HEK293 (cell line): ENCODE data around the gene AUH.

Source experiments
- CTCF ChIA-PET: fragments of 350-600 bp; formaldehyde crosslinking; extraction: SDS; loops from one replicate; lab custom pipeline; 2021; ENCODE audit warnings: antibody characterized with exemption; lab: Yijun Ruan, JAX
- POLR2A ChIA-PET: fragments of 300-600 bp; formaldehyde crosslinking; extraction: SDS; loops from one replicate; lab custom pipeline; 2020; ENCODE audit warnings: antibody characterized with exemption, inconsistent platforms; lab: Yijun Ruan, JAX
- H3K27ac ChIP-seq: fragments of 200-500 bp; sonication (Bioruptor generic); 2 replicates; pipeline ENCODE4 v1.5.1; 2014; ENCODE audit warnings: low read depth, low read length, control low read depth, inconsistent platforms; ENCODE audit errors: extremely low read depth
- H3K36me3 ChIP-seq, 2 experiments: fragments of 200-500 bp in 1 of 2; sonication (Bioruptor generic) in 1 of 2; 1 replicate in 1 of 2; 2 replicates in 1 of 2; pipeline ENCODE4 v1.5.1; 2014 to 2017; ENCODE audit warnings: inconsistent platforms in 2 of 2, low read length in 2 of 2; ENCODE audit not compliant: control insufficient read depth in 2 of 2, insufficient read depth in 1 of 2
- H3K4me1 ChIP-seq: fragments of 200-500 bp; sonication (Bioruptor generic); 2 replicates; pipeline ENCODE4 v1.5.1; 2014; ENCODE audit warnings: mild to moderate bottlenecking, low read length, inconsistent platforms; ENCODE audit not compliant: control insufficient read depth, insufficient read depth
- H3K4me3 ChIP-seq: 2 replicates; pipeline ENCODE4 v1.5.1; 2011; ENCODE audit warnings: low read depth, mild to moderate bottlenecking, control low read depth, low read length, moderate library complexity
- H3K9me3 ChIP-seq: fragments of 200-500 bp; sonication (Bioruptor generic); 2 replicates; pipeline ENCODE4 v1.5.1; 2014; ENCODE audit warnings: low read depth, low read length, inconsistent platforms; ENCODE audit not compliant: control insufficient read depth, insufficient read depth
- CTCF ChIP-seq: fragments of 450-650 bp; formaldehyde crosslinking; IDR thresholded peaks from 2 replicates; pipeline ENCODE4 v1.5.1; 2016; ENCODE audit warnings: missing biosample characterization, missing genetic modification characterization
- GLIS2 ChIP-seq: fragments of 450-650 bp; formaldehyde crosslinking; IDR thresholded peaks from 2 replicates; pipeline ENCODE4 v1.5.1; 2016; ENCODE audit warnings: missing biosample characterization, missing genetic modification characterization
- KLF10 ChIP-seq: fragments of 450-650 bp; IDR thresholded peaks from 2 replicates; pipeline ENCODE4 v1.5.1; 2018; ENCODE audit warnings: missing biosample characterization, mild to moderate bottlenecking, missing genetic modification characterization
- KLF16 ChIP-seq: fragments of 450-650 bp; formaldehyde crosslinking; IDR thresholded peaks from 2 replicates; pipeline ENCODE4 v1.5.1; 2017; ENCODE audit warnings: missing biosample characterization, missing genetic modification characterization
- KLF9 ChIP-seq: fragments of 450-650 bp; formaldehyde crosslinking; IDR thresholded peaks from 2 replicates; pipeline ENCODE4 v1.5.1; 2016; ENCODE audit warnings: missing biosample characterization, missing genetic modification characterization, low read depth
- SP2 ChIP-seq: fragments of 450-650 bp; formaldehyde crosslinking; IDR thresholded peaks from 2 replicates; pipeline ENCODE4 v1.5.1; 2016; ENCODE audit warnings: missing biosample characterization, missing genetic modification characterization
- ZBTB1 ChIP-seq: fragments of 450-650 bp; formaldehyde crosslinking; IDR thresholded peaks from 2 replicates; pipeline ENCODE4 v1.5.1; 2016; ENCODE audit warnings: missing biosample characterization, missing genetic modification characterization
- ZIC2 ChIP-seq: fragments of 450-650 bp; formaldehyde crosslinking; IDR thresholded peaks from 2 replicates; pipeline ENCODE4 v1.5.1; 2016; ENCODE audit warnings: missing biosample characterization, missing genetic modification characterization
- ZNF112 ChIP-seq: fragments of 450-650 bp; formaldehyde crosslinking; IDR thresholded peaks from 2 replicates; pipeline ENCODE4 v1.5.0; 2017; ENCODE audit warnings: missing biosample characterization, missing genetic modification characterization
- ZNF138 ChIP-seq: fragments of 450-650 bp; formaldehyde crosslinking; IDR thresholded peaks from 2 replicates; pipeline ENCODE4 v1.5.1; 2016; ENCODE audit warnings: missing biosample characterization, missing genetic modification characterization, borderline replicate concordance
- ZNF184 ChIP-seq: fragments of 450-650 bp; IDR thresholded peaks from 2 replicates; pipeline ENCODE4 v1.5.1; 2018; ENCODE audit warnings: missing biosample characterization, mild to moderate bottlenecking, missing genetic modification characterization
- ZNF292 ChIP-seq: fragments of 450-650 bp; formaldehyde crosslinking; IDR thresholded peaks from 2 replicates; pipeline ENCODE4 v1.5.1; 2016; ENCODE audit warnings: low read depth, missing biosample characterization, missing genetic modification characterization, borderline replicate concordance
- ZNF302 ChIP-seq: fragments of 450-650 bp; formaldehyde crosslinking; IDR thresholded peaks from 2 replicates; pipeline ENCODE4 v1.5.1; 2016; ENCODE audit warnings: missing biosample characterization, missing genetic modification characterization, low read depth
- ZNF391 ChIP-seq: fragments of 450-650 bp; formaldehyde crosslinking; IDR thresholded peaks from 2 replicates; pipeline ENCODE4 v1.5.1; 2016; ENCODE audit warnings: low read depth, missing biosample characterization, missing genetic modification characterization, borderline replicate concordance
- ZNF571 ChIP-seq: fragments of 450-650 bp; formaldehyde crosslinking; IDR thresholded peaks from 2 replicates; pipeline ENCODE4 v1.5.0; 2017; ENCODE audit warnings: missing biosample characterization, missing genetic modification characterization
- ZNF76 ChIP-seq: fragments of 450-650 bp; formaldehyde crosslinking; IDR thresholded peaks from 2 replicates; pipeline ENCODE4; 2016; ENCODE audit warnings: low read depth, missing biosample characterization, missing genetic modification characterization, borderline replicate concordance
- ZNF837 ChIP-seq: fragments of 450-650 bp; formaldehyde crosslinking; IDR thresholded peaks from 2 replicates; pipeline ENCODE4 v1.5.1; 2016; ENCODE audit warnings: missing biosample characterization, missing genetic modification characterization
- TF ChIP-seq, protein P1 (sequence below): fragments of 450-650 bp; formaldehyde crosslinking; IDR thresholded peaks from 2 replicates; pipeline ENCODE4 v1.5.1; 2016; ENCODE audit warnings: missing biosample characterization, missing genetic modification characterization, borderline replicate concordance
- TF ChIP-seq, protein P2 (sequence below): fragments of 450-650 bp; formaldehyde crosslinking; IDR thresholded peaks from 2 replicates; pipeline ENCODE4 v1.5.1; 2016; ENCODE audit warnings: missing biosample characterization, missing genetic modification characterization, low read depth

AUH gene

GRCh38 chr9:91341749-91342148, 20.0 kb downstream of the AUH start (continued):
- TF ChIP-seq ZNF112 (tag by site-specific recombination) (no peak), ZNF138 (tag by site-specific recombination) (no peak), ZNF292 (tag by site-specific recombination) (no peak), SP2 (tag by site-specific recombination) (no peak), ZBTB1 (tag by site-specific recombination) (no peak), ZNF302 (no peak), KLF9 (tag by site-specific recombination) (no peak), ZNF184 (tag by site-specific recombination) (no peak)
- TF ChIP-seq, protein P1, sequence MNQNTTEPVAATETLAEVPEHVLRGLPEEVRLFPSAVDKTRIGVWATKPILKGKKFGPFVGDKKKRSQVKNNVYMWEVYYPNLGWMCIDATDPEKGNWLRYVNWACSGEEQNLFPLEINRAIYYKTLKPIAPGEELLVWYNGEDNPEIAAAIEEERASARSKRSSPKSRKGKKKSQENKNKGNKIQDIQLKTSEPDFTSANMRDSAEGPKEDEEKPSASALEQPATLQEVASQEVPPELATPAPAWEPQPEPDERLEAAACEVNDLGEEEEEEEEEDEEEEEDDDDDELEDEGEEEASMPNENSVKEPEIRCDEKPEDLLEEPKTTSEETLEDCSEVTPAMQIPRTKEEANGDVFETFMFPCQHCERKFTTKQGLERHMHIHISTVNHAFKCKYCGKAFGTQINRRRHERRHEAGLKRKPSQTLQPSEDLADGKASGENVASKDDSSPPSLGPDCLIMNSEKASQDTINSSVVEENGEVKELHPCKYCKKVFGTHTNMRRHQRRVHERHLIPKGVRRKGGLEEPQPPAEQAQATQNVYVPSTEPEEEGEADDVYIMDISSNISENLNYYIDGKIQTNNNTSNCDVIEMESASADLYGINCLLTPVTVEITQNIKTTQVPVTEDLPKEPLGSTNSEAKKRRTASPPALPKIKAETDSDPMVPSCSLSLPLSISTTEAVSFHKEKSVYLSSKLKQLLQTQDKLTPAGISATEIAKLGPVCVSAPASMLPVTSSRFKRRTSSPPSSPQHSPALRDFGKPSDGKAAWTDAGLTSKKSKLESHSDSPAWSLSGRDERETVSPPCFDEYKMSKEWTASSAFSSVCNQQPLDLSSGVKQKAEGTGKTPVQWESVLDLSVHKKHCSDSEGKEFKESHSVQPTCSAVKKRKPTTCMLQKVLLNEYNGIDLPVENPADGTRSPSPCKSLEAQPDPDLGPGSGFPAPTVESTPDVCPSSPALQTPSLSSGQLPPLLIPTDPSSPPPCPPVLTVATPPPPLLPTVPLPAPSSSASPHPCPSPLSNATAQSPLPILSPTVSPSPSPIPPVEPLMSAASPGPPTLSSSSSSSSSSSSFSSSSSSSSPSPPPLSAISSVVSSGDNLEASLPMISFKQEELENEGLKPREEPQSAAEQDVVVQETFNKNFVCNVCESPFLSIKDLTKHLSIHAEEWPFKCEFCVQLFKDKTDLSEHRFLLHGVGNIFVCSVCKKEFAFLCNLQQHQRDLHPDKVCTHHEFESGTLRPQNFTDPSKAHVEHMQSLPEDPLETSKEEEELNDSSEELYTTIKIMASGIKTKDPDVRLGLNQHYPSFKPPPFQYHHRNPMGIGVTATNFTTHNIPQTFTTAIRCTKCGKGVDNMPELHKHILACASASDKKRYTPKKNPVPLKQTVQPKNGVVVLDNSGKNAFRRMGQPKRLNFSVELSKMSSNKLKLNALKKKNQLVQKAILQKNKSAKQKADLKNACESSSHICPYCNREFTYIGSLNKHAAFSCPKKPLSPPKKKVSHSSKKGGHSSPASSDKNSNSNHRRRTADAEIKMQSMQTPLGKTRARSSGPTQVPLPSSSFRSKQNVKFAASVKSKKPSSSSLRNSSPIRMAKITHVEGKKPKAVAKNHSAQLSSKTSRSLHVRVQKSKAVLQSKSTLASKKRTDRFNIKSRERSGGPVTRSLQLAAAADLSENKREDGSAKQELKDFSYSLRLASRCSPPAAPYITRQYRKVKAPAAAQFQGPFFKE (tag by site-specific recombination) = no peak
- TF ChIP-seq, protein P2, sequence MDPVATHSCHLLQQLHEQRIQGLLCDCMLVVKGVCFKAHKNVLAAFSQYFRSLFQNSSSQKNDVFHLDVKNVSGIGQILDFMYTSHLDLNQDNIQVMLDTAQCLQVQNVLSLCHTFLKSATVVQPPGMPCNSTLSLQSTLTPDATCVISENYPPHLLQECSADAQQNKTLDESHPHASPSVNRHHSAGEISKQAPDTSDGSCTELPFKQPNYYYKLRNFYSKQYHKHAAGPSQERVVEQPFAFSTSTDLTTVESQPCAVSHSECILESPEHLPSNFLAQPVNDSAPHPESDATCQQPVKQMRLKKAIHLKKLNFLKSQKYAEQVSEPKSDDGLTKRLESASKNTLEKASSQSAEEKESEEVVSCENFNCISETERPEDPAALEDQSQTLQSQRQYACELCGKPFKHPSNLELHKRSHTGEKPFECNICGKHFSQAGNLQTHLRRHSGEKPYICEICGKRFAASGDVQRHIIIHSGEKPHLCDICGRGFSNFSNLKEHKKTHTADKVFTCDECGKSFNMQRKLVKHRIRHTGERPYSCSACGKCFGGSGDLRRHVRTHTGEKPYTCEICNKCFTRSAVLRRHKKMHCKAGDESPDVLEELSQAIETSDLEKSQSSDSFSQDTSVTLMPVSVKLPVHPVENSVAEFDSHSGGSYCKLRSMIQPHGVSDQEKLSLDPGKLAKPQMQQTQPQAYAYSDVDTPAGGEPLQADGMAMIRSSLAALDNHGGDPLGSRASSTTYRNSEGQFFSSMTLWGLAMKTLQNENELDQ (tag by site-specific recombination) = no peak
- TF ChIP-seq, all 188 proteins: peak for 0

- H3K4me1 ChIP-seq = no peaks in the 10 kb centered on the region
- ChIA-PET CTCF (interaction anchor here (0.7 to 0.9 kb wide), 2 partner anchors 17 to 252 kb away, joined by 3 read pairs; no protein-coding TSS in a partner anchor), POLR2A (no interaction called here)
- H3K9me3 ChIP-seq = no peaks in the 10 kb centered on the region
- H3K36me3 ChIP-seq = peaks cover 0 to 30% of the 10 kb centered on the region in 2 experiments; a peak in 1 of 3 replicates
- no peak overlapping the region for H3K27ac ChIP-seq
- no peak for TF ChIP-seq GLIS2 (tag by site-specific recombination)
- no peak for TF ChIP-seq ZNF571 (tag by site-specific recombination)
- TF ChIP-seq ZNF391 (tag by site-specific recombination) = no peak
- TF ChIP-seq ZNF76 (tag by site-specific recombination) = no peak
- TF ChIP-seq KLF16 (tag by site-specific recombination) = no peak
- no peak for TF ChIP-seq KLF10
- no peak for TF ChIP-seq CTCF
- TF ChIP-seq ZNF138 (tag by site-specific recombination) = no peak
- no peak for TF ChIP-seq ZIC2
- no peak for TF ChIP-seq ZNF837 (tag by site-specific recombination)
- no peak overlapping the region for H3K4me3 ChIP-seq
These were observed 20.4 kb downstream of the AUH start for GRCh38 chr9:91341258-91341746.
